Activated CD4-positive, alpha-beta memory T cell treated with anti-CD3 and anti-CD28 coated beads for 36 hours (primary cell): Measurements from ENCODE around the gene JDP2. TPM values are rescaled to one million over a fixed set of nuclear protein-coding genes. Genes with fewer than 3 reads are reported as not detected.

ENCODE experiments used
- CTCF ChIA-PET: fragments of 350-600 bp; sonication (Branson Sonifier 250); formaldehyde crosslinking; loops from one replicate; lab custom pipeline; 2021; ENCODE audit warnings: antibody characterized with exemption, inconsistent platforms; lab: Charles Lee
- POLR2A ChIA-PET: fragments of 350-600 bp; sonication (Branson Sonifier 250); formaldehyde crosslinking; loops from one replicate; lab custom pipeline; 2021; ENCODE audit warnings: antibody characterized with exemption; lab: Charles Lee
- DNase-seq: peaks from one replicate; pipeline ENCODE4 v3.0.0-alpha.2; 2020
- H3K27ac Mint-ChIP-seq: one replicate; pipeline ENCODE4 v1.8.0; 2021; ENCODE audit warnings: mixed read lengths
- H3K27me3 Mint-ChIP-seq: one replicate; pipeline ENCODE4 v1.8.0; 2021; ENCODE audit warnings: mixed read lengths
- H3K36me3 Mint-ChIP-seq: one replicate; pipeline ENCODE4 v1.8.0; 2021; ENCODE audit warnings: mixed read lengths
- H3K4me1 Mint-ChIP-seq: one replicate; pipeline ENCODE4 v1.8.0; 2021; ENCODE audit warnings: low read depth, mixed read lengths
- H3K4me3 Mint-ChIP-seq: one replicate; pipeline ENCODE4 v1.8.0; 2021; ENCODE audit warnings: mild to moderate bottlenecking, mixed read lengths
- H3K9me3 Mint-ChIP-seq: one replicate; pipeline ENCODE4 v1.8.0; 2021; ENCODE audit warnings: mixed read lengths
- intact Hi-C: fragments of 100-400 bp; cut with micrococcal nuclease; formaldehyde crosslinking; loops from one replicate; pipeline ENCODE4 v1.15.1; 2023
- total RNA-seq, 2 experiments: library from RNA; stranded (reverse); gene quantifications; one replicate each; pipeline ENCODE4 v1.2.3, GENCODE V29; 2021

The JDP2 gene
- total RNA-seq, 2 experiments from 2014 or later = 1.7 to 1.8 TPM

GRCh38 chr14:75495882-75496281, 68.1 kb downstream of the JDP2 start:
- H3K4me1 Mint-ChIP-seq = peaks cover 54% of the 10 kb centered on the region

GRCh38 chr14:75496755-75497154, 68.9 kb downstream of the JDP2 start:
- ChIA-PET CTCF (interaction anchor here (0.9 to 4.5 kb wide), 9 partner anchors 9 to 189 kb away, joined by 3 to 36 read pairs (median 6); no protein-coding TSS in a partner anchor), POLR2A (interaction anchor here (0.8 to 3.6 kb wide), 8 partner anchors 10 to 370 kb away, joined by 3 to 31 read pairs (median 6); partner anchors contain the start of genes BATF and NEK9)
- peak overlapping the region; percentile 59 for H3K4me3 Mint-ChIP-seq
- peaks cover 54% of the 10 kb centered on the region for H3K4me1 Mint-ChIP-seq
- intact Hi-C loops = loop anchor here (1.0 kb wide), 1 partner anchor 44 kb away; no protein-coding TSS in a partner anchor
- no peak for DNase-seq
- H3K36me3 Mint-ChIP-seq = no peaks in the 10 kb centered on the region
- peak overlapping the region; percentile 82 for H3K27ac Mint-ChIP-seq
- no peaks in the 10 kb centered on the region for H3K27me3 Mint-ChIP-seq
- no peaks in the 10 kb centered on the region for H3K9me3 Mint-ChIP-seq

More at GRCh38 chr14:75495882-75496281, 68.1 kb downstream of the JDP2 start:
- DNase-seq = no peak
- ChIA-PET CTCF (interaction anchor here (1.7 to 4.5 kb wide), 4 partner anchors 8 to 81 kb away, joined by 6 to 36 read pairs (median 8); no protein-coding TSS in a partner anchor), POLR2A (interaction anchor here (1.2 to 3.6 kb wide), 4 partner anchors 19 to 70 kb away, joined by 4 to 31 read pairs (median 6); partner anchors contain the start of gene BATF)
- intact Hi-C loops = loop anchor here (1.0 to 2.0 kb wide), 2 partner anchors 19 to 165 kb away; partner anchors contain the start of genes ERG28 and TTLL5
- Mint-ChIP-seq H3K27ac (no peak overlapping the region), H3K4me3 (no peak overlapping the region), H3K36me3 (no peaks in the 10 kb centered on the region), H3K9me3 (no peaks in the 10 kb centered on the region), H3K27me3 (no peaks in the 10 kb centered on the region)

GRCh38 chr14:75497191-75497590, 69.4 kb downstream of the JDP2 start:
- ChIA-PET POLR2A (interaction anchor here (0.7 to 3.6 kb wide), 8 partner anchors 10 to 371 kb away, joined by 3 to 31 read pairs (median 4); partner anchors contain the start of genes BATF and NEK9), CTCF (interaction anchor here (0.9 to 4.5 kb wide), 8 partner anchors 9 to 189 kb away, joined by 3 to 36 read pairs (median 6); no protein-coding TSS in a partner anchor)
- Mint-ChIP-seq H3K36me3 (no peaks in the 10 kb centered on the region), H3K4me3 (peak overlapping the region; percentile 59), H3K9me3 (no peaks in the 10 kb centered on the region), H3K27me3 (no peaks in the 10 kb centered on the region), H3K4me1 (peaks cover 54% of the 10 kb centered on the region), H3K27ac (peak overlapping the region; percentile 82)
- intact Hi-C loops = loop anchor here (1.0 kb wide), 1 partner anchor 43 kb away; no protein-coding TSS in a partner anchor
- peak; percentile 75 for DNase-seq

- Mint-ChIP-seq H3K27me3 (no peaks in the 10 kb centered on the region), H3K9me3 (no peaks in the 10 kb centered on the region), H3K4me3 (peak overlapping the region; percentile 59), H3K27ac (peak overlapping the region; percentile 82), H3K36me3 (no peaks in the 10 kb centered on the region), H3K4me1 (peaks cover 51% of the 10 kb centered on the region)
- CTCF ChIA-PET = interaction anchor here (0.9 to 4.5 kb wide), 6 partner anchors 10 to 157 kb away, joined by 3 to 36 read pairs (median 6); no protein-coding TSS in a partner anchor
- POLR2A ChIA-PET = interaction anchor here (0.7 to 3.6 kb wide), 8 partner anchors 10 to 371 kb away, joined by 3 to 31 read pairs (median 4); partner anchors contain the start of genes BATF and NEK9
- intact Hi-C loops = loop anchor here (1.0 kb wide), 1 partner anchor 43 kb away; no protein-coding TSS in a partner anchor
- DNase-seq = no peak
These were observed 69.9 kb downstream of the JDP2 start for GRCh38 chr14:75497701-75498100.

GRCh38 chr14:75499084-75499875, 71.5 kb downstream of the JDP2 start:
- peak; percentile 52 for DNase-seq
- no peaks in the 10 kb centered on the region for H3K36me3 Mint-ChIP-seq
- peaks cover 38% of the 10 kb centered on the region for H3K4me1 Mint-ChIP-seq
- H3K9me3 Mint-ChIP-seq = no peaks in the 10 kb centered on the region
- H3K27me3 Mint-ChIP-seq = no peaks in the 10 kb centered on the region
- no peak overlapping the region for H3K4me3 Mint-ChIP-seq
- intact Hi-C loops = no loop called here
- ChIA-PET CTCF (interaction anchor here (1.3 to 4.5 kb wide), 4 partner anchors 11 to 155 kb away, joined by 3 to 36 read pairs (median 10); no protein-coding TSS in a partner anchor), POLR2A (interaction anchor here (0.6 kb wide), 1 partner anchor 373 kb away, joined by 3 read pairs; the partner anchor contains the start of gene NEK9)
- H3K27ac Mint-ChIP-seq = peak overlapping the region; percentile 29

- Mint-ChIP-seq H3K27ac (no peak overlapping the region), H3K36me3 (no peaks in the 10 kb centered on the region), H3K27me3 (no peaks in the 10 kb centered on the region), H3K9me3 (no peaks in the 10 kb centered on the region), H3K4me3 (no peak overlapping the region), H3K4me1 (peaks cover 23% of the 10 kb centered on the region)
- CTCF ChIA-PET = no interaction called here
- intact Hi-C loops = no loop called here
- POLR2A ChIA-PET = no interaction called here
- no peak for DNase-seq
These were observed 73.3 kb downstream of the JDP2 start for GRCh38 chr14:75501080-75501479.

- Mint-ChIP-seq H3K4me1 (peaks cover 7% of the 10 kb centered on the region), H3K9me3 (peaks cover 3% of the 10 kb centered on the region), H3K4me3 (no peak overlapping the region), H3K27me3 (no peaks in the 10 kb centered on the region), H3K27ac (no peak overlapping the region), H3K36me3 (peaks cover 2% of the 10 kb centered on the region)
- CTCF ChIA-PET = no interaction called here
- POLR2A ChIA-PET = no interaction called here
- no peak for DNase-seq
- intact Hi-C loops = no loop called here
These were observed 76.6 kb downstream of the JDP2 start for GRCh38 chr14:75504411-75504810.

GRCh38 chr14:75506930-75507329, 79.1 kb downstream of the JDP2 start:
- peaks cover 19% of the 10 kb centered on the region for H3K4me1 Mint-ChIP-seq
- H3K9me3 Mint-ChIP-seq = peaks cover 23% of the 10 kb centered on the region
- no peak overlapping the region for H3K27ac Mint-ChIP-seq
- H3K36me3 Mint-ChIP-seq = peaks cover 11% of the 10 kb centered on the region
- H3K27me3 Mint-ChIP-seq = no peaks in the 10 kb centered on the region
- H3K4me3 Mint-ChIP-seq = no peak overlapping the region
- POLR2A ChIA-PET = interaction anchor here (0.9 to 1.4 kb wide), 2 partner anchors 10 to 15 kb away, joined by 3 to 4 read pairs; no protein-coding TSS in a partner anchor
- DNase-seq = no peak
- intact Hi-C loops = no loop called here
- CTCF ChIA-PET = interaction anchor here (0.6 to 0.7 kb wide), 3 partner anchors 12 to 154 kb away, joined by 3 read pairs; partner anchors contain the start of genes ERG28 and TTLL5

- Mint-ChIP-seq H3K4me3 (no peak overlapping the region), H3K9me3 (peaks cover 28% of the 10 kb centered on the region), H3K4me1 (peaks cover 42% of the 10 kb centered on the region), H3K27ac (peak overlapping the region; percentile 45), H3K36me3 (peaks cover 15% of the 10 kb centered on the region), H3K27me3 (no peaks in the 10 kb centered on the region)
- intact Hi-C loops = loop anchor here (1.0 kb wide), 1 partner anchor 17 kb away; no protein-coding TSS in a partner anchor
- ChIA-PET CTCF (interaction anchor here (1.8 kb wide), 1 partner anchor 202 kb away, joined by 4 read pairs; no protein-coding TSS in a partner anchor), POLR2A (no interaction called here)
- no peak for DNase-seq
These were observed 82.7 kb downstream of the JDP2 start for GRCh38 chr14:75510547-75510946.

GRCh38 chr14:75511201-75511600, 83.4 kb downstream of the JDP2 start:
- peaks cover 15% of the 10 kb centered on the region for H3K36me3 Mint-ChIP-seq
- no peaks in the 10 kb centered on the region for H3K27me3 Mint-ChIP-seq
- intact Hi-C loops = no loop called here
- peaks cover 28% of the 10 kb centered on the region for H3K9me3 Mint-ChIP-seq
- H3K4me1 Mint-ChIP-seq = peaks cover 49% of the 10 kb centered on the region
- H3K4me3 Mint-ChIP-seq = no peak overlapping the region
- ChIA-PET POLR2A (interaction anchor here (1.0 to 1.4 kb wide), 2 partner anchors 22 to 24 kb away, joined by 3 read pairs; no protein-coding TSS in a partner anchor), CTCF (interaction anchor here (0.9 to 1.8 kb wide), 4 partner anchors 29 to 203 kb away, joined by 3 to 5 read pairs (median 4); no protein-coding TSS in a partner anchor)
- no peak for DNase-seq
- H3K27ac Mint-ChIP-seq = peak overlapping the region; percentile 45
